ENCODE results near the gene C9orf72.
"Not testable (repeated sequence)": the region's sequence is repeated elsewhere in the genome, so short reads cannot be mapped to it uniquely, and the experiment has no call there.

C9orf72 gene

GRCh38 chr9:27572918-27573633 lies at the start of gene C9orf72:
C9orf72 (minus strand) TSS chr9:27573481; CDS start chr9:27567120, 6,361 bp downstream.
- DNase-seq: peak; percentile 86

GRCh38 chr9:27622693-27623340 lies 49.5 kb upstream of the C9orf72 start:
- no peak for DNase-seq

GRCh38 chr9:27619743-27620142 lies 46.5 kb upstream of the C9orf72 start:
- DNase-seq: no peak

GRCh38 chr9:27618066-27618465 lies 44.8 kb upstream of the C9orf72 start:
- DNase-seq: no peak

- DNase-seq: no peak
Observed at GRCh38 chr9:27614551-27614950, 41.3 kb upstream of the C9orf72 start.

GRCh38 chr9:27612036-27612435 lies 38.8 kb upstream of the C9orf72 start:
- DNase-seq: not testable (repeated sequence)

GRCh38 chr9:27610622-27611021 lies 37.3 kb upstream of the C9orf72 start:
- DNase-seq: no peak

- DNase-seq: no peak
Observed at GRCh38 chr9:27602954-27603353, 29.7 kb upstream of the C9orf72 start.

GRCh38 chr9:27602142-27602861 lies 29.0 kb upstream of the C9orf72 start:
- no peak for DNase-seq

- no peak for DNase-seq
Observed at GRCh38 chr9:27601396-27601795, 28.1 kb upstream of the C9orf72 start.

GRCh38 chr9:27600256-27600655 lies 27.0 kb upstream of the C9orf72 start:
- DNase-seq: no peak

GRCh38 chr9:27599870-27600238 lies 26.6 kb upstream of the C9orf72 start:
- DNase-seq: no peak

GRCh38 chr9:27599102-27599869 lies 26.0 kb upstream of the C9orf72 start:
- DNase-seq: no peak

- DNase-seq: no peak
Observed at GRCh38 chr9:27595733-27596132, 22.5 kb upstream of the C9orf72 start.

- DNase-seq: no peak
Observed at GRCh38 chr9:27591672-27592071, 18.4 kb upstream of the C9orf72 start.

GRCh38 chr9:27591093-27591492 lies 17.8 kb upstream of the C9orf72 start:
- no peak for DNase-seq

GRCh38 chr9:27590651-27591050 lies 17.4 kb upstream of the C9orf72 start:
- DNase-seq: no peak

GRCh38 chr9:27589462-27589861 lies 16.2 kb upstream of the C9orf72 start:
- no peak for DNase-seq

- no peak for DNase-seq
Observed at GRCh38 chr9:27586304-27586703, 13.0 kb upstream of the C9orf72 start.

- no peak for DNase-seq
Observed at GRCh38 chr9:27584931-27585330, 11.7 kb upstream of the C9orf72 start.

- no peak for DNase-seq
Observed at GRCh38 chr9:27582794-27583193, 9.5 kb upstream of the C9orf72 start.

- DNase-seq: no peak
Observed at GRCh38 chr9:27581826-27582225, 8.5 kb upstream of the C9orf72 start.
